WI38 (cell line): Measurements from ENCODE around the gene RAPGEF4.

Source experiments
- H3K4me3 ChIP-seq: 2 replicates; pipeline ENCODE4 v1.5.1; 2011; ENCODE audit warnings: low read depth, mild to moderate bottlenecking, control low read depth, low read length
- CTCF ChIP-seq: IDR thresholded peaks from 2 replicates; pipeline ENCODE4 v1.5.1; 2012; ENCODE audit warnings: low read depth, mild to moderate bottlenecking, control low read depth, low read length

RAPGEF4 gene

GRCh38 chr2:172917716-172918115 is 182.1 kb downstream of the RAPGEF4 start:
- no peak overlapping the region for H3K4me3 ChIP-seq
- TF ChIP-seq CTCF = no peak

GRCh38 chr2:172919732-172920131 is 184.1 kb downstream of the RAPGEF4 start:
- no peak for TF ChIP-seq CTCF
- H3K4me3 ChIP-seq = no peak overlapping the region

- H3K4me3 ChIP-seq = no peak overlapping the region
- no peak for TF ChIP-seq CTCF
Observed at GRCh38 chr2:172921532-172922236, 186.0 kb downstream of the RAPGEF4 start.

- H3K4me3 ChIP-seq = no peak overlapping the region
- TF ChIP-seq CTCF = no peak
Observed at GRCh38 chr2:172922306-172922705, 186.7 kb downstream of the RAPGEF4 start.

- no peak for TF ChIP-seq CTCF
- H3K4me3 ChIP-seq = no peak overlapping the region
Observed at GRCh38 chr2:172922815-172923214, 187.2 kb downstream of the RAPGEF4 start.

GRCh38 chr2:172924097-172924660 is 188.5 kb downstream of the RAPGEF4 start:
- no peak overlapping the region for H3K4me3 ChIP-seq
- TF ChIP-seq CTCF = no peak

- H3K4me3 ChIP-seq = no peak overlapping the region
- TF ChIP-seq CTCF = no peak
Observed at GRCh38 chr2:172925600-172925999, 190.0 kb downstream of the RAPGEF4 start.
